ENCODE results near the gene LRRC28. TPM values are rescaled to one million over a fixed set of nuclear protein-coding genes. Genes with fewer than 3 reads are reported as not detected.

Gene LRRC28
- total and polyA plus RNA-seq, 9 of the 15 experiments (the other 6 are each of a cell fraction or from before 2014, with no cell fraction given) = 5.5 to 17.4 (median 7.9) TPM

GRCh38 chr15:99296386-99296785 is 45.1 kb downstream of the LRRC28 start (continued):
- TF ChIP-seq FOXJ3 (CRISPR knock-in tag; IDR thresholded peaks at IDR 0.05) (no peak), AFF4 (CRISPR knock-in tag; IDR thresholded peaks at IDR 0.05) (no peak), NFE2L1 (tag; IDR thresholded peaks at IDR 0.05; ENCODE audit: borderline replicate concordance, low read depth) (no peak), SFPQ (IDR thresholded peaks at IDR 0.05; ENCODE audit: low read depth, low read length) (no peak), ZNF609 (CRISPR knock-in tag; IDR thresholded peaks at IDR 0.05; ENCODE audit: borderline replicate concordance) (no peak), HMG20A (CRISPR knock-in tag; conservative IDR thresholded peaks at IDR 0.05) (no peak), USF2 (CRISPR knock-in tag; IDR thresholded peaks at IDR 0.05) (no peak), PRPF4 (IDR thresholded peaks at IDR 0.05; ENCODE audit: insufficient read depth, low read depth, low read length, poor library complexity, severe bottlenecking) (no peak)

Data from K562 (cell line).